ENCODE measurements around the gene LAG3. TPM values are rescaled to one million over a fixed set of nuclear protein-coding genes. Genes with fewer than 3 reads are reported as not detected.

LAG3 gene
- total and polyA plus RNA-seq, 10 of the 15 experiments (the other 5 are each of a cell fraction or from before 2014, with no cell fraction given) = 0.52 to 4.2 (median 1.0) TPM; not detected in 1

GRCh38 chr12:6818222-6818621, 45.9 kb downstream of the LAG3 start:
- Histone ChIP-seq H3K4me2 (ENCODE audit: control insufficient read depth, insufficient read depth) (no peak overlapping the region), H2AFZ (ENCODE audit: control insufficient read depth, low read depth, low read length) (no peak overlapping the region), H3K9me3 (replicated peaks; ENCODE audit: control insufficient read depth, insufficient read depth, low read length) (no peaks in the 10 kb centered on the region), H3K79me2 (ENCODE audit: control insufficient read depth, insufficient read depth, low read length) (no peaks in the 10 kb centered on the region), H3K9ac (ENCODE audit: control insufficient read depth, insufficient read depth, low read length) (no peak overlapping the region), H3K27me3 (replicated peaks in 1 of 2; ENCODE audit: control insufficient read depth in 2 of 2, insufficient read depth in 2 of 2, low read length in 1 of 2) (peaks cover 5 to 14% of the 10 kb centered on the region in 2 experiments), H3K4me3 (no peak overlapping the region), H3K27ac (ENCODE audit: control insufficient read depth, insufficient read depth) (no peak overlapping the region), H3K4me1 (ENCODE audit: control insufficient read depth, insufficient read depth, low read length) (no peaks in the 10 kb centered on the region; the same call in 1 of the 2 replicates), H4K20me1 (ENCODE audit: control insufficient read depth, insufficient read depth) (no peaks in the 10 kb centered on the region), H3K36me3 (ENCODE audit: control insufficient read depth in 2 of 2, insufficient read depth in 2 of 2, low read length in 1 of 2) (no peaks in the 10 kb centered on the region)
- BruUV-seq (replicated peaks) = no TSS peak
- ATAC-seq = no peak
- ChIA-PET POLR2A (interaction anchor here (0.6 kb wide), 1 partner anchor 11 kb away, joined by 4 read pairs; no protein-coding TSS in a partner anchor), CTCF (interaction anchor here (1.0 to 1.1 kb wide), 2 partner anchors 17 to 65 kb away, joined by 3 to 5 read pairs; partner anchors contain the start of gene MLF2), SMC1A (ENCODE audit: uncharacterized antibody, unreplicated experiment) (no interaction called here), RAD21 (ENCODE audit: unreplicated experiment) (no interaction called here)
- DNase-seq (ENCODE audit: low read depth, low spot score) = no peak
- in situ Hi-C loops (cut with MboI) = no loop called here
- intact Hi-C loops (cut with micrococcal nuclease; ENCODE audit: unreplicated experiment) = no loop called here
- TF ChIP-seq FOXM1 (IDR thresholded peaks at IDR 0.05; ENCODE audit: low read depth, low read length) (no peak), SPI1 (IDR thresholded peaks at IDR 0.05; ENCODE audit: borderline replicate concordance, insufficient read depth, low read depth, low read length) (no peak), CBX5 (IDR thresholded peaks at IDR 0.05; ENCODE audit: low read depth) (no peak), MEF2B (IDR thresholded peaks at IDR 0.05; ENCODE audit: partially characterized antibody, poor library complexity, severe bottlenecking) (no peak), JUND (IDR thresholded peaks at IDR 0.05; ENCODE audit: low read depth, low read length) (no peak), ZBTB33 (IDR thresholded peaks at IDR 0.05) (no peak), ZNF384 (IDR thresholded peaks at IDR 0.05; ENCODE audit: borderline replicate concordance, low read depth, low read length) (no peak), MEF2A (IDR thresholded peaks at IDR 0.05; ENCODE audit: insufficient read depth, low read depth, low read length) (no peak)
- 63% methylated on average over 10 of the region's 10 CpGs for WGBS (ENCODE audit: insufficient coverage, insufficient replicate concordance, low lambda C conversion rate, missing lambda C conversion rate)
- FAIRE-seq = no peak

Data from GM12878 (cell line).